Stimulated activated CD8-positive, alpha-beta memory T cell treated with anti-CD3 and anti-CD28 coated beads, Interleukin-2, amount 100 ng/mL, for 1 hour (primary cell): Measurements from ENCODE around the gene MAP3K2.

Source experiments
- DNase-seq, 2 donors: peaks; one replicate each; pipeline ENCODE4 v3.0.0-alpha.2; 2020; ENCODE audit warnings: low read depth in 2 of 2

MAP3K2 gene

GRCh38 chr2:127351603-127352002, 36.2 kb downstream of the MAP3K2 start:
- no peak for DNase-seq

DNA sequence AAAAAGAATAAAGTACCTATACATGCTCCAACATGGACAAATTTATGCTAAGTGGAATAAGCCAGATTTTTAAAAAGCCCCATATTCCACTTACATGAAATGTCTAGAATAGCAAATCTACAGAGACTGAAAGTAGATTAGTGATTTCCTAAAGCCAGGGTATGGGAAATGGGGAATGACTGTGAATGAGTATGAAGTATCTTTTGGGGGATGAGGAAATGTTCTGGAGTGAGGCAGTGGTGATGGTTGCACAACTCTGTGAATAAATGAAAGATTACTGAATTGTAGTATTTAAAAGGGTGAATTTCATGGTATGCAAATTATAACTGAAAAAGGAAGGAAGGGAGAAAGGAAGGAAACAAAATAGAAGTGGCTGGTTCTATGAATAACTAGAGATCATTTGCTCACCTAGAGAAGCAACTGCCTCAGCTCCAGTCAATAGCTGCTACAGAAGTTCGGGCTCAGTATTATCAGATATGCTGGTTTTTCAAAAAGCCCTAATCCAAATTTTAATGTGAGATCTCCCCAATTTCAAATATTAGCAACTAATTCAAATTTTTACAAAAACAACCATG, 39.3 kb downstream of the MAP3K2 start:
- DNase-seq: no peak

GRCh38 chr2:127347734-127348392, 39.9 kb downstream of the MAP3K2 start:
- DNase-seq: no peak

- DNase-seq: no peak
Measured at GRCh38 chr2:127347015-127347414, 40.8 kb downstream of the MAP3K2 start.

DNA sequence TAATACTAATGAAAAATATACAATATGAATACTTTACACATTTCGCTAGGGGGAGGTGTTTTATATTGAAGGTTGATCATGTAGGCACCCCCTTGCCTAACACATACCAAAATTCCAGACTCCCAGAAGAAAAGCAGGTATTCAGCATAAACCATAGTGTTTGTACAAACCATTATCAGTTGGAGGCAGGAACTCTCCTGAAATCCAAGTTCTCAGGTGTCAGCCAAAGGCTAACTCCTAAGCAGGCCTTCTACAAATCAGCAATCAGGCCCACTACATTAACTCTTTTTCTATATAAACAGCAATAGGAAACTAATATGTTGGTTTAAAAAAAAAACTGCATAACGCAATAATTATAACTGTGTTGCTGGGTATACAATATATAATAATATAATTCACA, 44.5 kb downstream of the MAP3K2 start:
- DNase-seq: no peak

DNA sequence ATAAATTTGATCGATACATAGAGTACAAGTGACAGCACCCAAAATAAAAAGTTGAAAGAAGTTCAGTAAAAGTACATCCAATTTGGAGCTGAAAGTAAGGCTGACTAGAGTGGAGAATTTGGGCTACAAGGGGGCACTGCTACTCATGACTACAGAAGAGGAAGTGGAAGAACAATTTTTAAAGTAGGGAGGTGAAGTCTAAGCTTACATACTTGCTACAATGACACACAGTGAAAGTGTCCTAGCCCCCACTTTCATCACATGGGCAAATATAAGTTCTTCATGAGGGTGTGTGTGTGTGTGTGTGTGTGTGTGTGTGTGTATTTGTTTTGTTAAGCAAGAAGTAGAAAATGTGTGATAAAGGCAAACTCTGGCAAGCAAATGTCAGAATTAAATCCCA, 45.7 kb downstream of the MAP3K2 start:
- no peak for DNase-seq

- DNase-seq: no peak
Measured at GRCh38 chr2:127332335-127332734, 55.4 kb downstream of the MAP3K2 start.

DNA sequence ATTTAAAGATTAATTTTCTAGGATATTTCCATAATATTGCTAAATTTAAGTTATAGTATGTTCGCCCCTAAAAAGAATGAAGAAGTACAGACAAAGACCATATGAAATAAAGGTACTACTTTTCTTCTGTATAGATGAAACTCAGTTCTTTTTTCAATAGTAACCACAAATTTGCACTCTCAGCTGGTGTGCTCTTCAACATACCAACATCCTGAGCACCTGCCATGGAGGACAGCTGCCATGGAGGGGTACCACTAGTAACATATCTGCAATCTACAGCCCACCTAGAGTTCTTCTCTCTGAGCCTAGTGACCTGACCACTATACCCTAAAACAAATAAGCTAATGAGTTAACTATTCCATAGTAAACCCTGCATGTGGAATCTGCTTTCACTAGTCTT, 57.0 kb downstream of the MAP3K2 start:
- DNase-seq: no peak

DNA sequence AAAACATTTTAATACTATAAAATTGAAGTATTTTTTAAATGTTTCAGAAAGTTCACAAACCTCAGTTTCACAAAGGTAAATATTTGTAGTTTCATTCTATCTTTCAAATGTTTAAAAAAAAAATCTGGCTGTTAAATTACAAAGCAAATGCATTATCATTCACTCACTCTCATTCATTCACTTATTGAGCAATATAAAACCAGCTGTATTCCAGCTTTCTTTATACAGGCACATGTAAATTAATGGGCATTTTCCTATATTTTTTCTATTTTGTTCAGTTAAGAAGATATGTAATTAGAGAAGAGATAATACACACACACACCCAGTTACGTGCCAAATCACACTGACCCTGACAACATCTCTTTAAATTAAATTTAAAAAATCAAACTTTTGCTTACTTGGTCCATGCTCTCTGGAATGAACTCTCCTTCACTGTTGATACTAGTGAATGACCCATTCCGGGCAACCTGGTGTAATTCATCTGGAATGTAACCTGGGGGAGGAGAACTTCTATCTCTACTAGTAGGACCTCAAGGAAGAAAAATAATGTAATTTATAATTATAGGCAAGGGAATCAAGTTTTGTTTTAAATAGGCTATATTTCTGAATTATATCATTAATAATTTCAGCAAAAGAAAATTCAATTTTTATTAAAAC, 61.4 kb downstream of the MAP3K2 start:
- no peak for DNase-seq

- DNase-seq: no peak
Measured at GRCh38 chr2:127324635-127325034, 63.1 kb downstream of the MAP3K2 start.

GRCh38 chr2:127321303-127321702, 66.5 kb downstream of the MAP3K2 start:
- no peak for DNase-seq

- no peak for DNase-seq
Measured at GRCh38 chr2:127320586-127321275, 67.0 kb downstream of the MAP3K2 start.

DNA sequence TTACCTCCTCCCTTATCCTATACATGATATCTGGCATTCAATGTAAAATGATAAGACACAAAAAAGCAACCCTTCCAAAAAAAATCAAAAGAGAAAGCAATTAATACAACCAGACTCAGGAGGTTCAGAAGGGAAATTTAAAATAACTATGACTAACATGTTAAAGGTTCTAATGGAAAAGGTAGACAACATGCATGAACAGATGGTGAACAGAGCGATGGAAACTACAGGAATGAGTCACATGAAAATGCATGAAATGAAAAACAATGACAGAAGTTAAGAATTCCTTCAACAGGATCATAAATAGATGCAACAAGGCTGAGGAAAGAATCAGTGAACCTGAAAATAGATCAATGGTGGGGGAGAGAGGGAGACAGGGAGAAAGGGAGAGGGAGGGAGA, 67.7 kb downstream of the MAP3K2 start:
- no peak for DNase-seq

GRCh38 chr2:127314193-127314988, 73.4 kb downstream of the MAP3K2 start:
- no peak for DNase-seq

DNA sequence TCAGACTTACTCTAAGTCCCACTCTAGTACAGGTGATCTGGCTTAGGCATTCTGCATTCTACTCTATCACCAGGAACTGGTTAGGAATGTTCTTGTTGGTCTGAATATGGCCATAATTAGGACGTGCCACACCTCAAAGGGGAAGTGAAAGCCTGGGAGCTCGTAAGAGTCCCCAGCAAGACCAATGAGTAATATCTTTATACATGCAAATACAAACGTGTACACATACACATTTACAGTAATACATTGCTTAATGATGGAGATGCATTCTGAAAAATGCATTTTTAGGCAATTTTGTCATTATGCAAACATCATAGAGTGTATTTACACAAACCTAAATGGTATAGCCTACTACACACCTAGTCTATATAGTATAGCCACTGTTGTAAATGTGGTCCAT, 74.4 kb downstream of the MAP3K2 start:
- DNase-seq: no peak

DNA sequence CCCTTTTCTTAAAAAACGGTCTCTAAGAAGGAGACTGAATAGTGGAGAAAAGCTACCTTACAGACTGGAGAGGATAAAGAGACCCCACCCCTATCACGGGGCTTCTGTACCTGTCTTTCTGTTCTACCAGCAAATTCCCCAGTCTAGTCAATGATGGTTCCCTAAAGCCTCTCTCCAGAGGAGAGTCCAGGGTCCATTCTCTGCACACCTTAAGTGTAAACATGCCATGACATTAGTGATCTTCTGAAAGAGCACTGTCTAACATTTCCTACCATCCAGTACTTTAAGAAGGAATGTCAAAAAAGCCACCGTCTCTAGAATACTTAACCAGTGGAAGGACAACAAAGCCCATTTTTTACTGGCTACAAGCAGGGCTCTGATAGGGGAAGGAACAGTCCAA, 76.8 kb downstream of the MAP3K2 start:
- DNase-seq: no peak

GRCh38 chr2:127309468-127309867, 78.3 kb downstream of the MAP3K2 start:
- no peak for DNase-seq

DNA sequence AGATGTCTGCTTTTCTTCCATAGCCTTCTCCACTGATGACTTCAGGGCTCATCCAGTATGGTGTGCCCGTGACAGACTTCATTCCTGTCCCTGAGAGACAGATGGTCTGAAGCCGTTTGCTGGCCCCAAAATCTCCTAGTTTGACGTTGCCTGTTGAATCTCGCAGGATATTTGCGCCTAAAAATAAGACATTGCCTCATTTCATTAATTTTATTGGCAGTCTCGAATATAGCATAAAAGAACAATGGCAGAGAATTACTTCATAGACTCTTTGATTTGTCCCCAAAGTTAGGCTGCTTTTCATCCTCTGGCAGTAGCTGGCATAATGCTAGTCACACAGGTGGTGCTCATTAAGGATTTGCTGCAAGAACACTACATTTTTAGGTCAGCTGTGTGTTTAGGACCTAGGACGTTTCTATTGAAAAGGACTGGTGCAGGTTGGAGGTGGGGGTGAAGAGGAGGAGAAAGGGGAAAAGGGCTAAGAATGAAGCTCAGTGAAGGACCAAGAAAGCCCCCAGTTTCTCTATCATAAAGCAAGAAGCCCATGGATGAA, 79.1 kb downstream of the MAP3K2 start:
- DNase-seq: no peak

DNA sequence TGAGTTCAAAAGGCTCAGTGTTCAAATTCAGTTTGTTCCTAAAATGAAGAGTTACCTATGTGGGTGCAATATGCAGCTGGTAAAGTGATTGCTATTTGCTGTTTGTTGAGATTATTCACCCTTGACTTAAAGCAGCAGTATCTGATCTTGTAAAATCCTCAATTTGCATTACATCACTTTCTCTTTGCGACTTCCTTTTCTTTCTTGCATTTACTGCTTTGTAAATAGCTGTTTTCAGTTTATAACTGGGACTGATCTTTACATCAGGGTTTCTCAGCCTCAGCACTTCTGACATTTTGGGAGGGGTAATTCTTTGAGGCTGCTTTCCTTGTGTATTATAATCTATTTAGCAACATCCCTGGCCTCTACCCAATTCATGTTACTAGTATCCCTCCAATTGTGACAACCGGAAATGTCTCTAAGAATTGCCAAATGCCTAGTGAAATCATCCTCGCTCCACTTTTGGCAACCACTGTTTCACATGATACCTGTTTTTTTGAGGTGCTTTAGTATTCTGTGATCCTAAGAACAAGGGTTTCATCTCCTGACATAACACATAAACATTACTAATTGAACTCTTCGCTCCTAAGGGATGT, 81.7 kb downstream of the MAP3K2 start:
- no peak for DNase-seq

DNA sequence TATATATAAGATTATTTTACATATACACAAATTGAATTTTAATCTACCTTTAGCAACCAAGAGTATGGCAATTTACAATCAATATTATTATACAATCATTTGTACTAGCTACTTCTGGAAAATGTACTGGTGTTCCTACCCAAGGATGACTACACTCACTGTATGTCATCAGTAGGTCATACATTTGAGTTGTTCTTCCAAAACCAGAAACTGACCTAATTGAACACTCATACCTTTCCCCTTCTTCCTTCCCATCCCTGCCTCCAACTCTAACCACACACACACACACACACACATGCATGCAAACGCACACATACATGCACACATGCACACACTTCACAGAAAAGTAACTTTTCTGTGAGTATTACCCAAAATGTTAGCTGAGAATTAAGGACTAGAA, 85.6 kb downstream of the MAP3K2 start:
- no peak for DNase-seq
